ENCODE data around the gene GRAMD2B. TPM values are rescaled to one million over a fixed set of nuclear protein-coding genes. Genes with fewer than 3 reads are reported as not detected.
"Not testable (repeated sequence)": the region's sequence is repeated elsewhere in the genome, so short reads cannot be mapped to it uniquely, and the experiment has no call there.

Gene GRAMD2B
- total and polyA plus RNA-seq, 12 donors, result 4.0 to 80.9 (median 25.2) TPM

DNA sequence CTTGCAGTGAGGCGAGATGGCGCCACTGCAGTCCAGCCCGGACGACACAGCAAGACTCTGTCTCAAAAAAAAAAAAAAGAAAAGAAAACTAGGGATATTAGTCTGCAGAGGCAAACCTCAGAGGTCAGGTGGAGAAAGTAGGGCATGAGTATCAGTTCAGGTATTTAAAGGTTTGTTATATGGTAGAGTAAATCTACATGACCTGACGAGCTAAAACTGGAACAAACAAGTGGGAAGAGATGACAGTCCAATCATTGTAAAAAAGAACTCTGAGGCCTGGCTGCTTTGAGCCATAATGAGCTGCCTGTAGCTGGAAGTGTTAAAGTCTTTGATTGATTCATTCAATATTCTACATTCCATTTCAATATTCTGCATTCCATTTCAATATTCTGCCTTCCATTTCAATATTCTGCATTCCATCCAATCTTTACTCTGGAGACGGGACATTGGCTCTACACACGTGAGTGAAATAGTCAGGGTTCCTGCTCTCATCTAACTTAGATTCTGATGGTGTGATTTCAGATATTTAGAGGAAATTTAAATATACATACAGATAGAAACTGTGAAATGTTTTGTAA lies 28.9 kb upstream of the GRAMD2B start:
- DNase-seq, result no peak
- intact Hi-C loops (cut with DNase I), result no loop called here
- no peaks in the 10 kb centered on the region for H3K36me3 ChIP-seq (replicated peaks in 1 of 2)
- TF ChIP-seq POLR2A (IDR thresholded peaks at IDR 0.05), result no peak
- TF ChIP-seq, protein P1, sequence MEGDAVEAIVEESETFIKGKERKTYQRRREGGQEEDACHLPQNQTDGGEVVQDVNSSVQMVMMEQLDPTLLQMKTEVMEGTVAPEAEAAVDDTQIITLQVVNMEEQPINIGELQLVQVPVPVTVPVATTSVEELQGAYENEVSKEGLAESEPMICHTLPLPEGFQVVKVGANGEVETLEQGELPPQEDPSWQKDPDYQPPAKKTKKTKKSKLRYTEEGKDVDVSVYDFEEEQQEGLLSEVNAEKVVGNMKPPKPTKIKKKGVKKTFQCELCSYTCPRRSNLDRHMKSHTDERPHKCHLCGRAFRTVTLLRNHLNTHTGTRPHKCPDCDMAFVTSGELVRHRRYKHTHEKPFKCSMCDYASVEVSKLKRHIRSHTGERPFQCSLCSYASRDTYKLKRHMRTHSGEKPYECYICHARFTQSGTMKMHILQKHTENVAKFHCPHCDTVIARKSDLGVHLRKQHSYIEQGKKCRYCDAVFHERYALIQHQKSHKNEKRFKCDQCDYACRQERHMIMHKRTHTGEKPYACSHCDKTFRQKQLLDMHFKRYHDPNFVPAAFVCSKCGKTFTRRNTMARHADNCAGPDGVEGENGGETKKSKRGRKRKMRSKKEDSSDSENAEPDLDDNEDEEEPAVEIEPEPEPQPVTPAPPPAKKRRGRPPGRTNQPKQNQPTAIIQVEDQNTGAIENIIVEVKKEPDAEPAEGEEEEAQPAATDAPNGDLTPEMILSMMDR (IDR thresholded peaks at IDR 0.05), result no peak
- no peaks in the 10 kb centered on the region for H3K4me1 ChIP-seq (replicated peaks in 1 of 2)
- no peaks in the 10 kb centered on the region for H3K9me3 ChIP-seq (replicated peaks in 1 of 3)
- H3K4me3 ChIP-seq, result no peak overlapping the region
- 78 to 89% (median 81%) methylated on average over 7 of the region's 7 CpGs for WGBS, 4 donors
- H3K27ac ChIP-seq, result no peak overlapping the region
- H3K27me3 ChIP-seq, result no peaks in the 10 kb centered on the region

DNA sequence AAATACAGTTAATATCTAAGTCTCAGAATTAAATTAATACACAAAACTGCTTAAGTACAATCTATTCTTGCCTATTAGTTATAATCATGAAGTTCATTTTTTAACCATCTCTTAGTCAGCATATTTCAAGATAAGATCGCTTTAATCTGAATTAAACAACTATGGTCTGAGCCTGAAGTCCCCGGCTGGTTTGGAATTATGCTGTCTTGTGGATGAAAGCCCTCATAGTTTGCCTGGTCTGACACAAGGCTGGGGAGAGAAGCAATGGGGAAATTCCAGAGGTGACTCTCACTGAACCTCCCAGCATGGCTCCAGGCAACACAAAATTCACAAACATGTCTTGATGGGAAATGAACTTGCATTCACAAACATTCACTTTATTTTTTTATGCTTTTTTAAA lies 28.0 kb upstream of the GRAMD2B start:
- Histone ChIP-seq H3K27ac (no peak overlapping the region), H3K9me3 (replicated peaks in 1 of 3) (peaks cover 0 to 6% (median 0%) of the 10 kb centered on the region in 3 donors), H3K4me3 (no peak overlapping the region), H3K27me3 (no peaks in the 10 kb centered on the region), H3K36me3 (replicated peaks in 1 of 2) (no peaks in the 10 kb centered on the region), H3K4me1 (replicated peaks in 1 of 2) (no peaks in the 10 kb centered on the region)
- DNase-seq, result no peak
- 48 to 70% (median 64%) methylated on average over 2 of the region's 2 CpGs for WGBS, 4 donors
- intact Hi-C loops (cut with DNase I), result no loop called here
- TF ChIP-seq, protein P1 (IDR thresholded peaks at IDR 0.05), result no peak
- TF ChIP-seq POLR2A (IDR thresholded peaks at IDR 0.05), result no peak

DNA sequence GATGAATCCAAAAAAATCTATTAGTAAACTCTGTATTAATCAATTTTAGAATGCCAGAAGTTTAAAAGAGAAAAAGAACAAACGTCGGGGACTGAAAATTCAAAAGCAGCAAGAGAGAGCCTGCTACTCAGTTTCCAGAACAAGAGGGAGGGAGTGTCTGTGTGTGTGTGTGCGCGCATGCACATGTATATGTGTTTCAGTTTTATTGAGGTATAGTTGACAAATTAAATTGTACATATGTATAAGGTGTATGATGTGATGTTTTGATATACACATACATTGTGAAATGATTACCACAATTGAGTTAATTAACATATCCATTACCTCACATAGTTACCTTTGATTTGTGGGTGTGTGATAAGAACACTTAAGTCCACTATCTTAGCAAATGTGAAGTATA lies 27.6 kb upstream of the GRAMD2B start:
- no peak overlapping the region for H3K27ac ChIP-seq
- TF ChIP-seq POLR2A (IDR thresholded peaks at IDR 0.05), result no peak
- TF ChIP-seq, protein P1 (IDR thresholded peaks at IDR 0.05), result no peak
- H3K36me3 ChIP-seq (replicated peaks in 1 of 2), result no peaks in the 10 kb centered on the region
- no peaks in the 10 kb centered on the region for H3K27me3 ChIP-seq
- H3K9me3 ChIP-seq (replicated peaks in 1 of 3), result peaks cover 0 to 8% (median 0%) of the 10 kb centered on the region in 3 donors
- H3K4me1 ChIP-seq (replicated peaks in 1 of 2), result no peaks in the 10 kb centered on the region
- WGBS, 4 donors, result 77 to 86% (median 84%) methylated on average over 4 of the region's 4 CpGs
- no peak for DNase-seq
- no peak overlapping the region for H3K4me3 ChIP-seq
- intact Hi-C loops (cut with DNase I), result no loop called here

DNA sequence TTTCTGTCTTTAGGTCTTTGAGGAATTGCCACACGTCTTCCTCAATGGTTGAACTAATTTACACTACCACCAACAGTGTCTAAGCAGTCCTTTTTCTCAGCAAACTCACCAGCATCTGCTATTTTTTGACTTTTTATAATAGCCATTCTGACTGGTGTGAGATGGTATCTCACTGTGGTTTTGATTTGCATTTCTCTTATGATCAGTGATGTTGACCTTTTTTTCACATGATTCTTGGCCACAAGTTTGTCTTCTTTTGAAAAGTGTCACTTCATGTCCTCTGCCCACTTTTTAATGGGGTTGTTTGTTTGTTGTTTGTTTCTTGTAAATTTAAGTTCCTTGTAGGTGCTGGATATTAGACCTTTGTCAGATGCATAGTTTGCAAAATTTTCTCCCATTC lies 26.5 kb upstream of the GRAMD2B start:
- 78 to 93% (median 83%) methylated on average over 1 of the region's 1 CpG for WGBS, 4 donors
- H3K4me3 ChIP-seq; H3K27me3 ChIP-seq; intact Hi-C loops (cut with DNase I); DNase-seq; H3K4me1 ChIP-seq (replicated peaks in 1 of 2); H3K36me3 ChIP-seq (replicated peaks in 1 of 2); H3K27ac ChIP-seq: not testable (repeated sequence)
- H3K9me3 ChIP-seq (replicated peaks in 1 of 3), result peaks cover 0 to 16% (median 0%) of the 10 kb centered on the region in 3 donors

DNA sequence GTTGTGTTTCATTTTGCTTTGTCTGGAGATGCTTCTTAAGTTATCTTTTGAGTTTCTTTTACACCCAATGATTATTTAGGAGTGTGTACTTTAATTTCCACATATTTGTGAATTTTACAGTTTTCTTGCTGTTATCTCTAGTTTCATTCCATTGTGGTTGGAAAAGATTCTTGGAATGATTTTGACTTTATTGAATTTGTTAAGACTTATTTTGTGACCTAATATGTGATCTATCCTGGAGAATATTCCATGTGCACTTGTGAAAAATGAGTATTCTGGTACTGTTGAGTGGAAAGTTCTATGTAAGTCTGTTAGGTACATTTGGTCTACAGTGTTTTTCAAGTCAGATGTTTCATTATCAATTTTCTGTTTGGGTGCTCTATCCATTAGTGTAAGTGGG lies 24.4 kb upstream of the GRAMD2B start:
- H3K27me3 ChIP-seq, result no peaks in the 10 kb centered on the region
- H3K27ac ChIP-seq, result no peak overlapping the region
- TF ChIP-seq, protein P1 (IDR thresholded peaks at IDR 0.05), result no peak
- no peak for TF ChIP-seq POLR2A (IDR thresholded peaks at IDR 0.05)
- intact Hi-C loops (cut with DNase I), result no loop called here
- H3K9me3 ChIP-seq (replicated peaks in 1 of 3), result peaks cover 0 to 16% (median 0%) of the 10 kb centered on the region in 3 donors
- H3K4me1 ChIP-seq (replicated peaks in 1 of 2), result no peaks in the 10 kb centered on the region
- H3K36me3 ChIP-seq (replicated peaks in 1 of 2), result no peaks in the 10 kb centered on the region
- no peak for DNase-seq
- no peak overlapping the region for H3K4me3 ChIP-seq
